C4-2B (cell line): Measurements from ENCODE around the gene PLAC9.

Experiments used
- H3K27ac ChIP-seq: fragments of 450-650 bp; 2 replicates; pipeline ENCODE4 v1.5.1; 2017
- ZFX ChIP-seq: fragments of 450-650 bp; IDR thresholded peaks from 2 replicates; pipeline ENCODE4 v1.6.1; 2017
- TF ChIP-seq, protein P1 (sequence below): fragments of 450-650 bp; conservative IDR thresholded peaks from 2 replicates; pipeline ENCODE4 v1.5.1; 2017; ENCODE audit warnings: mild to moderate bottlenecking

PLAC9 gene

GRCh38 chr10:80164596-80164995 is 32.1 kb downstream of the PLAC9 start:
- no peak overlapping the region for H3K27ac ChIP-seq
- TF ChIP-seq ZFX = no peak
- TF ChIP-seq, protein P1, sequence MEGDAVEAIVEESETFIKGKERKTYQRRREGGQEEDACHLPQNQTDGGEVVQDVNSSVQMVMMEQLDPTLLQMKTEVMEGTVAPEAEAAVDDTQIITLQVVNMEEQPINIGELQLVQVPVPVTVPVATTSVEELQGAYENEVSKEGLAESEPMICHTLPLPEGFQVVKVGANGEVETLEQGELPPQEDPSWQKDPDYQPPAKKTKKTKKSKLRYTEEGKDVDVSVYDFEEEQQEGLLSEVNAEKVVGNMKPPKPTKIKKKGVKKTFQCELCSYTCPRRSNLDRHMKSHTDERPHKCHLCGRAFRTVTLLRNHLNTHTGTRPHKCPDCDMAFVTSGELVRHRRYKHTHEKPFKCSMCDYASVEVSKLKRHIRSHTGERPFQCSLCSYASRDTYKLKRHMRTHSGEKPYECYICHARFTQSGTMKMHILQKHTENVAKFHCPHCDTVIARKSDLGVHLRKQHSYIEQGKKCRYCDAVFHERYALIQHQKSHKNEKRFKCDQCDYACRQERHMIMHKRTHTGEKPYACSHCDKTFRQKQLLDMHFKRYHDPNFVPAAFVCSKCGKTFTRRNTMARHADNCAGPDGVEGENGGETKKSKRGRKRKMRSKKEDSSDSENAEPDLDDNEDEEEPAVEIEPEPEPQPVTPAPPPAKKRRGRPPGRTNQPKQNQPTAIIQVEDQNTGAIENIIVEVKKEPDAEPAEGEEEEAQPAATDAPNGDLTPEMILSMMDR = no peak

GRCh38 chr10:80165173-80165572 is 32.6 kb downstream of the PLAC9 start:
- H3K27ac ChIP-seq = no peak overlapping the region
- no peak for TF ChIP-seq ZFX
- TF ChIP-seq, protein P1 = no peak

GRCh38 chr10:80166581-80167470 is 34.3 kb downstream of the PLAC9 start:
- no peak overlapping the region for H3K27ac ChIP-seq
- TF ChIP-seq, protein P1 = no peak
- no peak for TF ChIP-seq ZFX

- TF ChIP-seq, protein P1 = no peak
- TF ChIP-seq ZFX = no peak
- peak overlapping the region; percentile 3; the same call in 1 of the 2 replicates for H3K27ac ChIP-seq
Measured at GRCh38 chr10:80167471-80168161, 35.1 kb downstream of the PLAC9 start.

DNA sequence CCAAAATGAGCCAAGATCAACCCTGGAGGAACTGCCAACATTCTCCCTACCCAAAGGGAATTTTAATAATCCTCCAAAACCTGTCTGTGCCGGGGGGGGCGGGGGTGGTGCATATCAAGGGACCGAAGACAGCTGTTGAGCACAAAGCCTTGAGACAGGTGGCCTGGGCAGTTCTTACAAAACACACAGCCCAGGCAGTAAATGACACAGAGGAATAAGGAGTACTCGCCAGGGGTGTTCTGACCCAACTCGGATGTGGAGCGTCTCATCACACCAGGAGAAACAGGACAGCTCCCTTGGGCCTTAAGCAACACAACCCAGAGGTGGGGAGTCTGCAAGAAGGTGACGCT is 35.6 kb downstream of the PLAC9 start:
- H3K27ac ChIP-seq = peak overlapping the region; percentile 15; the same call in 1 of the 2 replicates

DNA sequence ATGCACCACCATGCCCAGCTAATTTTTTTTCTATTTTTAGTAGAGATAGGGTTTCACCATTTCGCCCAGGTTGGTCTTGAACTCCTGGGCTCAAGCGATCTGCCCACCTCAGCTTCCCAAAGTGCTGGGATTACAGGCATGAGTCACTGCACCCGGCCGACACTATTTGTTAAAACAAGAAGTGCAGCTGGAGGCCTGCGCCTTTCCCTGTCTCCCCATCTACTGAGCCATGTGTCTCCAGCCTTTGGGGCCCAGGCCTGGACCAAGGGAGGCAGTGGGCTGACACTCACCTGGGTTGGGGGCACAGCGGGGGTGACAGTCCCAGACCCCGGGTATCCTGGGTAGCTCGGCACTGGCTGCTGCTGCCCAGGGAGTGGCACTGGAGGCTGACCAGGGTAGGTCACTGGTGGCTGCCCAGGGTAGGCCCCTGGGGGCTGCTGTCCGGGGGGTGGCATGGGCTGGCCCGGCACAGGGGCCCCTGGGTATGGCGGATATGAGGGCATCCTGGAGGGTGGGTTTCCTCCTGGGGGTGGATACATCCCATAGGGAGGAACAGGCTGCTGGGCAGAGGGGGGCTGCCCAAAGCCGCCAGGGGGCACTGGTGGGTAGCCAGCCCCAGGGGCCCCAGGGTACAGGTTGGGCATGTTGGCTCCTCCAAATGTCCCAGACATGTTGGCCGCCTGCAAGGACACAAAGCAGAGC is 36.3 kb downstream of the PLAC9 start:
- peak overlapping the region; percentile 15; the same call in 1 of the 2 replicates for H3K27ac ChIP-seq
- TF ChIP-seq ZFX = no peak
- TF ChIP-seq, protein P1 = no peak

More for the DNA sequence above, 35.6 kb downstream of the PLAC9 start:
- TF ChIP-seq ZFX = no peak
- TF ChIP-seq, protein P1 = no peak

DNA sequence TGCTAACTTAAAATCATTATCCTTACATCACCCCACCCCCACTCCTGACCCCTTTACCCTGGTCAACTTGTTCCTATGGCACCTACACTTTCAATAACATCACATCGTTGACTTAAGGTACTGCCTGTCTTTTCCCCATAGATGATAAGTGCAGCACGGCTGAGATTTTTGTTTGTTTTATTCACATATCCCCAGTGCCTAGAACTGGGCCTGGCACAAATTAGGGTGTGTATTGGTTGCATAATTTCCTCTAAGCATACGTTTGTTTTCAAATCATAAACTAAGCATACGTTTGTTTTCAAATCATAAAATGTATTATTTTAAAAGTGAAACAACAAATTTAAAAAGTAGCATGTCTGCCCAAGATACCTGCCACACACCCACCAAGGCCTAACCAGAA is 37.5 kb downstream of the PLAC9 start:
- peak overlapping the region; percentile 85 for H3K27ac ChIP-seq
- TF ChIP-seq ZFX = no peak
- TF ChIP-seq, protein P1 = no peak
